HL-60 (cell line): Measurements from ENCODE around the gene SULT1A2.

Experiments used
- CTCF ChIP-seq: IDR thresholded peaks from one replicate; pipeline ENCODE4 v1.5.1; 2011; ENCODE audit warnings: low read length, control low read depth, inconsistent platforms; ENCODE audit not compliant: insufficient read depth
- POLR2AphosphoS5 ChIP-seq: IDR thresholded peaks from 2 replicates; pipeline ENCODE4 v1.6.1; 2012; ENCODE audit warnings: low read depth
- SPI1 ChIP-seq: IDR thresholded peaks from 2 replicates; pipeline ENCODE4 v1.6.1; 2012; ENCODE audit warnings: low read depth, mild to moderate bottlenecking, borderline replicate concordance

GRCh38 chr16:28586466-28586865 lies 10.4 kb downstream of the SULT1A2 start:
- TF ChIP-seq CTCF (no peak), POLR2AphosphoS5 (no peak), SPI1 (no peak)
